VCaP (cell line): Measurements from ENCODE around the gene LGR6.

ENCODE experiments used
- H3K27ac ChIP-seq: fragments of 450-650 bp; 2 replicates; pipeline ENCODE4 v1.5.1; 2017
- TF ChIP-seq, protein P1 (sequence below): fragments of 450-650 bp; conservative IDR thresholded peaks from 2 replicates; pipeline ENCODE4 v1.5.1; 2017; ENCODE audit warnings: mild to moderate bottlenecking, moderate library complexity

Gene LGR6, protein sequence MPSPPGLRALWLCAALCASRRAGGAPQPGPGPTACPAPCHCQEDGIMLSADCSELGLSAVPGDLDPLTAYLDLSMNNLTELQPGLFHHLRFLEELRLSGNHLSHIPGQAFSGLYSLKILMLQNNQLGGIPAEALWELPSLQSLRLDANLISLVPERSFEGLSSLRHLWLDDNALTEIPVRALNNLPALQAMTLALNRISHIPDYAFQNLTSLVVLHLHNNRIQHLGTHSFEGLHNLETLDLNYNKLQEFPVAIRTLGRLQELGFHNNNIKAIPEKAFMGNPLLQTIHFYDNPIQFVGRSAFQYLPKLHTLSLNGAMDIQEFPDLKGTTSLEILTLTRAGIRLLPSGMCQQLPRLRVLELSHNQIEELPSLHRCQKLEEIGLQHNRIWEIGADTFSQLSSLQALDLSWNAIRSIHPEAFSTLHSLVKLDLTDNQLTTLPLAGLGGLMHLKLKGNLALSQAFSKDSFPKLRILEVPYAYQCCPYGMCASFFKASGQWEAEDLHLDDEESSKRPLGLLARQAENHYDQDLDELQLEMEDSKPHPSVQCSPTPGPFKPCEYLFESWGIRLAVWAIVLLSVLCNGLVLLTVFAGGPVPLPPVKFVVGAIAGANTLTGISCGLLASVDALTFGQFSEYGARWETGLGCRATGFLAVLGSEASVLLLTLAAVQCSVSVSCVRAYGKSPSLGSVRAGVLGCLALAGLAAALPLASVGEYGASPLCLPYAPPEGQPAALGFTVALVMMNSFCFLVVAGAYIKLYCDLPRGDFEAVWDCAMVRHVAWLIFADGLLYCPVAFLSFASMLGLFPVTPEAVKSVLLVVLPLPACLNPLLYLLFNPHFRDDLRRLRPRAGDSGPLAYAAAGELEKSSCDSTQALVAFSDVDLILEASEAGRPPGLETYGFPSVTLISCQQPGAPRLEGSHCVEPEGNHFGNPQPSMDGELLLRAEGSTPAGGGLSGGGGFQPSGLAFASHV

DNA sequence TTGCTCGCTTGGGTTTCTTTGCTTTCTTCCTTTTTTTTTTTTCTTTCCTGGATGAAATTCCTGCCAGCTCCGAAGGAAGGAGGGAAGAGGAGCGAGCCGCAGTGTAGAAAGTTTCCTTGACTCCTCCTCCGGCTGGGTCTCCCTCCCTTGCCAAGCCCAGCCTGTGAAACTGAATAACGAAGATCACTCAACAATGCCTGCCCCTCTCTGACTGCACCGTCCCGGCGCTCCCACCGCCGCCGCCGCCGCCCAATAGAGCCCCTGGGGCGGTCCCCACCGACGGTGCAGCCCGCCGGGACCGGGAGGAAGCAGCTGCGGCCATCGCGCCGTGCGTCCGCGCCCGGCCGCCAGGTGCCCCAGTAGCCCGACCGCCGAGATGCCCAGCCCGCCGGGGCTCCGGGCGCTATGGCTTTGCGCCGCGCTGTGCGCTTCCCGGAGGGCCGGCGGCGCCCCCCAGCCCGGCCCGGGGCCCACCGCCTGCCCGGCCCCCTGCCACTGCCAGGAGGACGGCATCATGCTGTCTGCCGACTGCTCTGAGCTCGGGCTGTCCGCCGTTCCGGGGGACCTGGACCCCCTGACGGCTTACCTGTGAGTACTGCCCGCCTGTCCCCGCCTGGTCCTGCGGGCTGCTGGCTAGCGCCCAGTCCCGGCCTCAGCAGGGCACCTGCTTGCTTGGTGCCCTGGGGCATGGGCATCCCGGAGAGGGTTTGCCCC is at the start of gene LGR6:
Gene LGR6, plus strand, starts transcription at position 186 of the 714 bp plus-strand sequence. Its CDS starts 191 bp downstream, at position 377.
- no peak within 1 kb of the TSS for H3K27ac ChIP-seq
- TF ChIP-seq, protein P1, sequence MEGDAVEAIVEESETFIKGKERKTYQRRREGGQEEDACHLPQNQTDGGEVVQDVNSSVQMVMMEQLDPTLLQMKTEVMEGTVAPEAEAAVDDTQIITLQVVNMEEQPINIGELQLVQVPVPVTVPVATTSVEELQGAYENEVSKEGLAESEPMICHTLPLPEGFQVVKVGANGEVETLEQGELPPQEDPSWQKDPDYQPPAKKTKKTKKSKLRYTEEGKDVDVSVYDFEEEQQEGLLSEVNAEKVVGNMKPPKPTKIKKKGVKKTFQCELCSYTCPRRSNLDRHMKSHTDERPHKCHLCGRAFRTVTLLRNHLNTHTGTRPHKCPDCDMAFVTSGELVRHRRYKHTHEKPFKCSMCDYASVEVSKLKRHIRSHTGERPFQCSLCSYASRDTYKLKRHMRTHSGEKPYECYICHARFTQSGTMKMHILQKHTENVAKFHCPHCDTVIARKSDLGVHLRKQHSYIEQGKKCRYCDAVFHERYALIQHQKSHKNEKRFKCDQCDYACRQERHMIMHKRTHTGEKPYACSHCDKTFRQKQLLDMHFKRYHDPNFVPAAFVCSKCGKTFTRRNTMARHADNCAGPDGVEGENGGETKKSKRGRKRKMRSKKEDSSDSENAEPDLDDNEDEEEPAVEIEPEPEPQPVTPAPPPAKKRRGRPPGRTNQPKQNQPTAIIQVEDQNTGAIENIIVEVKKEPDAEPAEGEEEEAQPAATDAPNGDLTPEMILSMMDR, result no peak; the same call in 1 of the 2 replicates

DNA sequence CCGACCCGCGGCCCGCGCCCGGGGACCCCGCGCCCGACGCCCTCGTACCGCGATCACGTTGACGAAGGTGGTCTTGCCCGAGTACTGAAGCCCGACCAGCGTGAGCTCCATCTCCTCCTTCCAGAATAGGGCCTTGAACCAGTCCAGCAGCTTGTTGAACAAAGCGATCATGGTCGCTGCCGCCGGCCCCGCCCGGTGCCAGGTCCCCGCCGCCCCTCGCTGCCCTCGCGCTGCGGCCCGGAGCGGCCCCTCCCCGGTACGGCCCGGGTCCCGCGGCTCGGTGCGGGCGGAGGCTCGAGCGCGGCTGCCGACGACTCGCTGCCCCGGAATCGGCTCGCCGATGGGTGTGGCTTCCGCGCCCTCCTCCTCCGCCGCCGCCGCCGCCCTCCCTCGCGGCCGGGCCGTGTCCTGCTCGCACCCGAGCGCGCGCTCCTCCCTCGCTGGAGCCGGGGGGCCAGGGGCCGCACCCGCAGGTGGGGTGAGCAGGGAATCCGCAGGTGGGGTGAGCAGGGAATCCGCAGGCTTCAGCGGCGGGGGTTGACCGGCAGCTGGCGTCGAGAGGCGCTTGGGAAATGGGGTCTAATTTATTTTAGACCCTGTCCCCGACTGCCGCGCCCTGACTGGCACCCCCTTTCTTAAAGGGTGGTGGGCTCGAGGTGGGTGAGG is 49.1 kb upstream of the LGR6 start, which contains the start of gene ARL8A:
Gene ARL8A, minus strand, starts transcription at position 336 of the 666 bp plus-strand sequence. Its CDS starts 165 bp downstream, at position 171.
- H3K27ac ChIP-seq, result peak within 1 kb of the TSS; percentile 92
- TF ChIP-seq, protein P1, result no peak

DNA sequence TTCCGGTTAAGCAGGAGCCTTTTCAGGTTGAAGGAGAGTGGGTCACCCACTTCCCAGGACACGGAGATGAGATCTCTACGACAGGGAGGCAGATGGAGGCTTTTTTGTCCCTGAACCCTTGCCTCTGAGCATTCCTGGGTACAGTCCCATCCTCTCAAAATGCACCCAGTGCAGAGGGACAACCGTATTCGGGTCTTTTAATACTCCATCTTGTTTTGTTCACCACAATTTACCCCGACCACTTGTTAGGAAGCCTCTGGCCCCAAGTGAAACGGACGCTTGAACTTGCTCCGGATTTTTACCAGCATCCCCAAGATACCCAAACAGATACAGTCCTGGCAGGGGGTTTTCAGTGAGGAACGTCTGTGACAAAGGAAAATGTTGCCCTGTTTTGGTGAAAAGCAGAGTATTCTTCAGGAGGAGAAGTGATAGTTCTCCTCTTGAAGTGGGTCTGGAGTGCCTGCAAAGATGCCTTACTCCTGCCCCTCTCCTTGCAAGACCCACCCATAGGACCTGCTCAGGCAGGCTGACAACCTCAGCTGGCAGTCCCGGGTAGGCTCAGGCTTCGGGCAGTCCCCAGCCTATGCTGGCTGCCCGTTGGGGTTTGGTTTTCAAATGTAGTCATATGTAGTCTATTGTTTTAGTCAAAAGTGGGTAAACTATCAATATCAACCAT is 48.4 kb upstream of the LGR6 start:
- TF ChIP-seq, protein P1, result no peak
- peak overlapping the region; percentile 92 for H3K27ac ChIP-seq

DNA sequence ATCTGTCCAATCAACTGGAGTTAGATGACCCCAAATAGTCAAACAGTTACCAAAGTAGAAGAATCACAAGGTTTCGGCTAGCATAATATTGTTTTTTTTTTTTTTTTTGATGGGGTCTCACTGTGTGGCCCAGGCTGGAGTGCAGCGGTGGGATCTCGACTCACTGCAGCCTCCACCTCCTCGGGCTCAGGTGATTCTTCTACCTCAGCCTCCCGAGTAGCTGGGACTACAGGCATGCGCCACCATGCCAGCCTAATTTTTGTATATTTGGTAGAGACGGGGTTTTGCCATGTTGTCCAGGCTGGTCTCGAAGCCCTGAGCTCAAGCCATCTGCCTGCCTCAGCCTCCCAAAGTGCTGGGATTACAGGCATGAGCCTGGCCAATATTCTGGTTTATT is 47.9 kb upstream of the LGR6 start:
- peak overlapping the region; percentile 92 for H3K27ac ChIP-seq

DNA sequence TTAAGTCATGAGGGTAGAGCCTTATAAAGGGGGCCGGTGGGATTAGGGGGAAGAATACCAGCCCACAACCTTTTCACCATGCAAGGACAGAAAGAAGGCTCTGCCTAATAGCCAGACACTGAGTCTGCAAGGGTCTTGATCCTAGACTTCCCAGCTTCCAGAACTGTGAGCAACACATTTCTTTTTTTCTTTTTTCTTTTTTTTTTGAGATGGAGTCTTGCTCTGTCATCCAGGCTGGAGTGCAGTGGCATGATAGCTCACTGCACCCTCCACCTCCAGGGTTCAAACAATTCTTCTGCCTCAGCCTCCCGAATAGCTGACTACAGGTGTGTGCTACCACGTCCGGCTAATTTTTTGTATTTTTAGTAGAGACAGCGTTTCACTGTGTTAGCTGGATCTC is 47.3 kb upstream of the LGR6 start:
- TF ChIP-seq, protein P1, result no peak

DNA sequence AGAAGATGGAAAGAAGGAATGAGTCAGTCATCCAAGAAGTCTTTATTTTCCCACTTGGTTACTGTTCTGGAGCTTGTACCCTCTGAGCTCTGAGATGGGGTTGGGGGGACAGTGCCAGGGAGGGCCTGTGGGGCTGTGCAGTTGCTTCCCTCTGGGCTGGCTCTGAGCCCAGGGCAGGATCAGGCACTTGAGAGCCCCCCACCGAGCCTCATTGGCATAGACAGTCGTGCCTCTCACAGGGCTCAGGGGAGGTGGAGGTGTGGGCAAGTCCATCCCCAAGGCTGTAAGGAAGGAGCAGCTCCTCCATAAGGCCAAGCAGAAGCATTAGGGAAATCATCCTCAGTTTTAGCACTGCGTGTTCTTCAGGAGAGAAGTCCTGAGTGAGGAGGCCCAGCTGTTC is 46.6 kb upstream of the LGR6 start:
- TF ChIP-seq, protein P1, result no peak
- no peak overlapping the region for H3K27ac ChIP-seq

More for the DNA sequence above, 47.3 kb upstream of the LGR6 start:
- no peak overlapping the region for H3K27ac ChIP-seq

DNA sequence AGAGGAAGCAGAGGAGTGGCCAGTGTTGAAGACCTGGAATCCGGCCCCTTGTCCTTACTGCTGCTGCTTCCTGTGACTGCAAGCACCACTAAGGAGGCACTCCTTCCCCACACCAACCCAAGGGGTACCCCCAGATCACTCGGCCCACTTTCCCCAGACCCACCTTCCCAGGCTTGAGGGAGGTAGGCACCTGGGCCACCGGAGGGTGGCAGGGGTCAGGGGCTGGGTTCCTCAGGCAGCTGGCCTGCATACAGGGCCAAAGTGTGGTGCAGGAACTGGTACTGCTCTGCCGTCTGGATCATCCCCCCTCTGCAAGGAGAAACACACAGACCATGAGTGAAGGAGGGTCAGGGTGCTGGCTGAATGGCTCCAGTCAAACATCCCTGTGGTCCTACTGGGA is 45.2 kb upstream of the LGR6 start:
- H3K27ac ChIP-seq, result no peak overlapping the region
- TF ChIP-seq, protein P1, result no peak
